AG04450 (cell line): ENCODE measurements around the gene ITPR3. TPM values are rescaled to one million over a fixed set of nuclear protein-coding genes. Genes with fewer than 3 reads are reported as not detected.

ENCODE experiments used
- CTCF ChIA-PET: fragments of 300-600, 350-600 bp; formaldehyde crosslinking; extraction: SDS; loops from one replicate; lab custom pipeline; 2022; ENCODE audit warnings: antibody characterized with exemption, inconsistent platforms; lab: Charles Lee
- POLR2A ChIA-PET: fragments of 350-600 bp; formaldehyde crosslinking; extraction: SDS; loops from one replicate; lab custom pipeline; 2021; ENCODE audit warnings: antibody characterized with exemption, inconsistent platforms; lab: Yijun Ruan, JAX
- DNase-seq: peaks from one replicate; pipeline ENCODE4 v3.0.0-alpha.2; 2011; ENCODE audit warnings: low read depth, low spot score
- H3K27ac ChIP-seq: one replicate; pipeline ENCODE4 v1.5.1; 2012; ENCODE audit warnings: low read depth, low read length, control low read depth
- H3K27me3 ChIP-seq: one replicate; pipeline ENCODE4 v1.6.0; 2012; ENCODE audit warnings: low read length; ENCODE audit not compliant: control insufficient read depth, insufficient read depth
- H3K4me3 ChIP-seq: 2 replicates; pipeline ENCODE4 v1.5.1; 2011; ENCODE audit warnings: mild to moderate bottlenecking, low read depth, low read length, control low read depth
- H3K9me3 ChIP-seq: 2 replicates; pipeline ENCODE4 v1.5.1; 2012; ENCODE audit warnings: low read length; ENCODE audit not compliant: control insufficient read depth, insufficient read depth
- CTCF ChIP-seq: IDR thresholded peaks from 2 replicates; pipeline ENCODE4 v1.5.1; 2011; ENCODE audit warnings: low read depth, low read length, control low read depth, inconsistent platforms
- polyA plus RNA-seq: library from polyadenylated mRNA; depleted of rRNA; stranded (reverse); fragments of >200 nt; gene quantifications from 2 replicates; pipeline ENCODE4 v1.2.3, GENCODE V29; 2011

ITPR3 gene
- polyA plus RNA-seq, 1 experiment: 4.4 TPM

- no peak overlapping the region for H3K27ac ChIP-seq
- ChIA-PET CTCF (interaction anchor here (2.2 kb wide), 1 partner anchor 13 kb away, joined by 8 read pairs; no protein-coding TSS in a partner anchor), POLR2A (no interaction called here)
- no peak overlapping the region for H3K4me3 ChIP-seq
- no peaks in the 10 kb centered on the region for H3K9me3 ChIP-seq
- TF ChIP-seq CTCF: no peak
- DNase-seq: no peak
- peaks cover 7% of the 10 kb centered on the region for H3K27me3 ChIP-seq
Observed at GRCh38 chr6:33731035-33731434, 109.9 kb downstream of the ITPR3 start.

- ChIA-PET POLR2A (no interaction called here), CTCF (interaction anchor here (2.2 kb wide), 1 partner anchor 13 kb away, joined by 8 read pairs; no protein-coding TSS in a partner anchor)
- Histone ChIP-seq H3K27me3 (peaks cover 7% of the 10 kb centered on the region), H3K27ac (no peak overlapping the region), H3K9me3 (no peaks in the 10 kb centered on the region), H3K4me3 (no peak overlapping the region)
- DNase-seq: no peak
- no peak for TF ChIP-seq CTCF
Observed at GRCh38 chr6:33731751-33732282, 110.7 kb downstream of the ITPR3 start.

GRCh38 chr6:33732385-33732784 is 111.3 kb downstream of the ITPR3 start:
- ChIA-PET CTCF (interaction anchor here (2.2 kb wide), 1 partner anchor 12 kb away, joined by 8 read pairs; no protein-coding TSS in a partner anchor), POLR2A (no interaction called here)
- H3K27me3 ChIP-seq: peaks cover 6% of the 10 kb centered on the region
- DNase-seq: no peak
- TF ChIP-seq CTCF: no peak
- no peak overlapping the region for H3K4me3 ChIP-seq
- no peak overlapping the region for H3K27ac ChIP-seq
- H3K9me3 ChIP-seq: no peaks in the 10 kb centered on the region

- CTCF ChIA-PET: interaction anchor here (2.2 kb wide), 1 partner anchor 11 kb away, joined by 8 read pairs; no protein-coding TSS in a partner anchor
- no peak for TF ChIP-seq CTCF
- no peak overlapping the region for H3K27ac ChIP-seq
- no peaks in the 10 kb centered on the region for H3K9me3 ChIP-seq
- POLR2A ChIA-PET: no interaction called here
- peaks cover 4% of the 10 kb centered on the region for H3K27me3 ChIP-seq
- no peak for DNase-seq
- H3K4me3 ChIP-seq: no peak overlapping the region
Observed at GRCh38 chr6:33732817-33733708, 111.9 kb downstream of the ITPR3 start.

GRCh38 chr6:33733709-33734007 is 112.5 kb downstream of the ITPR3 start:
- TF ChIP-seq CTCF: no peak
- no peaks in the 10 kb centered on the region for H3K9me3 ChIP-seq
- POLR2A ChIA-PET: no interaction called here
- CTCF ChIA-PET: no interaction called here
- no peak overlapping the region for H3K27ac ChIP-seq
- no peak for DNase-seq
- H3K4me3 ChIP-seq: no peak overlapping the region
- peaks cover 4% of the 10 kb centered on the region for H3K27me3 ChIP-seq
